PC-3 (cell line): ENCODE data around the gene USP22. TPM values are rescaled to one million over a fixed set of nuclear protein-coding genes. Genes with fewer than 3 reads are reported as not detected.

Experiments used
- ATAC-seq: fragments of 200-7000 bp; cut with Tn5 transposase; 2 replicates; pipeline ENCODE4 v1.9.1; 2020; ENCODE audit warnings: mild to moderate bottlenecking, moderate library complexity
- BruUV-seq: library from RNA; stranded (reverse); fragments of 400-500 nt; replicated peaks from 2 replicates; lab custom pipeline; 2021; lab: Mats Ljungman, UMichigan
- CTCF ChIA-PET: fragments of 300-600 bp; sonication (Branson Sonifier 250); formaldehyde crosslinking; loops from one replicate; lab custom pipeline; 2022; ENCODE audit warnings: antibody characterized with exemption; lab: Charles Lee
- POLR2A ChIA-PET: fragments of 300-600 bp; sonication (Branson Sonifier 250); formaldehyde crosslinking; loops from one replicate; lab custom pipeline; 2022; ENCODE audit warnings: antibody characterized with exemption; ENCODE audit not compliant: unreplicated experiment; lab: Charles Lee
- DNase-seq: peaks from one replicate; pipeline ENCODE4 v3.0.0-alpha.2; 2015
- H2AFZ ChIP-seq: fragments of 300-600 bp; sonication (generic); 2 replicates; pipeline ENCODE4 v1.6.0; 2016; ENCODE audit warnings: antibody characterized with exemption, low read length
- H3F3A ChIP-seq: fragments of 300-600 bp; sonication (generic); one replicate; pipeline ENCODE4 v1.6.0; 2017; ENCODE audit warnings: antibody characterized with exemption, low read length, control low read depth, mild to moderate bottlenecking; ENCODE audit not compliant: unreplicated experiment
- H3K27ac ChIP-seq: fragments of 300-600 bp; sonication (generic); 2 replicates; pipeline ENCODE4 v1.5.1; 2016; ENCODE audit warnings: mild to moderate bottlenecking, low read length
- H3K27me3 ChIP-seq: fragments of 300-600 bp; sonication (generic); 2 replicates; pipeline ENCODE4 v1.6.1; 2016; ENCODE audit warnings: low read length, mixed read lengths
- H3K36me3 ChIP-seq: fragments of 300-600 bp; sonication (generic); 2 replicates; pipeline ENCODE4 v1.6.1; 2016; ENCODE audit warnings: low read depth, mixed run types, low read length, mixed read lengths
- H3K4me1 ChIP-seq: fragments of 300-600 bp; sonication (generic); 2 replicates; pipeline ENCODE4 v1.5.1; 2016; ENCODE audit warnings: low read length; ENCODE audit not compliant: insufficient read depth
- H3K4me2 ChIP-seq: fragments of 300-600 bp; sonication (generic); 2 replicates; pipeline ENCODE4 v1.6.0; 2016; ENCODE audit warnings: low read length
- H3K4me3 ChIP-seq: fragments of 300-600 bp; sonication (generic); 2 replicates; pipeline ENCODE4 v1.5.1; 2016; ENCODE audit warnings: mild to moderate bottlenecking, low read length, mixed read lengths
- H3K79me2 ChIP-seq: fragments of 300-600 bp; sonication (generic); 2 replicates; pipeline ENCODE4 v1.6.1; 2017; ENCODE audit warnings: low read length, mixed read lengths
- H3K9ac ChIP-seq: fragments of 300-600 bp; sonication (generic); 2 replicates; pipeline ENCODE4 v1.6.0; 2016; ENCODE audit warnings: mild to moderate bottlenecking, low read length
- H3K9me2 ChIP-seq: fragments of 300-600 bp; sonication (generic); replicated peaks from 2 replicates; pipeline ENCODE4 v1.6.1; 2016; ENCODE audit warnings: mixed run types, low read length, mixed read lengths
- H3K9me3 ChIP-seq: fragments of 300-600 bp; sonication (generic); 2 replicates; pipeline ENCODE4 v1.6.1; 2016; ENCODE audit warnings: low read length, mixed read lengths
- H4K20me1 ChIP-seq: fragments of 300-600 bp; sonication (generic); 2 replicates; pipeline ENCODE4 v1.6.1; 2016; ENCODE audit warnings: low read length, mixed read lengths
- CTCF ChIP-seq: fragments of 300-600 bp; sonication (generic); conservative IDR thresholded peaks from 2 replicates; pipeline ENCODE4 v1.5.1; 2017; ENCODE audit warnings: antibody characterized with exemption, low read depth, mild to moderate bottlenecking, low read length
- EZH2 ChIP-seq: fragments of 300-600 bp; sonication (generic); IDR thresholded peaks from one replicate; pipeline ENCODE4 v1.6.1; 2017; ENCODE audit warnings: antibody characterized with exemption, mild to moderate bottlenecking, low read length; ENCODE audit not compliant: unreplicated experiment
- EZH2phosphoT487 ChIP-seq: fragments of 300-600 bp; sonication (generic); IDR thresholded peaks from 2 replicates; pipeline ENCODE4 v1.6.1; 2018; ENCODE audit warnings: mild to moderate bottlenecking, antibody characterized with exemption, low read length, borderline replicate concordance
- intact Hi-C: fragments of 100-400 bp; cut with micrococcal nuclease; formaldehyde crosslinking; loops from 2 replicates; pipeline ENCODE4 v1.9.0; 2023
- total RNA-seq: library from RNA; depleted of rRNA; stranded (reverse); fragments of >200 nt; gene quantifications from 2 replicates; pipeline ENCODE4 v1.2.3, GENCODE V29; 2014

Gene USP22
- total RNA-seq, 1 experiment from 2014 or later, result 188 TPM

GRCh38 chr17:20961586-20961985 lies 81.2 kb downstream of the USP22 start:
- Histone ChIP-seq H3K4me3 (no peak overlapping the region), H3K4me2 (no peak overlapping the region), H3K4me1 (no peaks in the 10 kb centered on the region), H3K9ac (no peak overlapping the region), H3K36me3 (no peaks in the 10 kb centered on the region), H3K9me2 (no peaks in the 10 kb centered on the region), H3K27me3 (peaks cover 16% of the 10 kb centered on the region), H3K27ac (no peak overlapping the region), H3F3A (no peaks in the 10 kb centered on the region), H2AFZ (no peak overlapping the region), H4K20me1 (no peaks in the 10 kb centered on the region), H3K9me3 (no peaks in the 10 kb centered on the region), H3K79me2 (no peaks in the 10 kb centered on the region)
- TF ChIP-seq CTCF, result no peak
- no peak for TF ChIP-seq EZH2phosphoT487
- no peak for TF ChIP-seq EZH2
- no peak for ATAC-seq
- DNase-seq, result no peak
- ChIA-PET CTCF (no interaction called here), POLR2A (no interaction called here)
- no TSS peak for BruUV-seq
- intact Hi-C loops, result no loop called here

GRCh38 chr17:20960871-20961270 lies 81.9 kb downstream of the USP22 start:
- Histone ChIP-seq H3K27ac (no peak overlapping the region), H3K9me3 (no peaks in the 10 kb centered on the region), H3K9me2 (no peaks in the 10 kb centered on the region), H4K20me1 (no peaks in the 10 kb centered on the region), H3K36me3 (no peaks in the 10 kb centered on the region), H2AFZ (no peak overlapping the region), H3K9ac (no peak overlapping the region), H3K4me2 (no peak overlapping the region), H3K4me1 (peaks cover 3% of the 10 kb centered on the region; the same call in 1 of the 2 replicates), H3K79me2 (no peaks in the 10 kb centered on the region), H3K27me3 (peaks cover 16% of the 10 kb centered on the region), H3F3A (no peaks in the 10 kb centered on the region), H3K4me3 (no peak overlapping the region)
- ATAC-seq (no peak), DNase-seq (no peak)
- intact Hi-C loops, result no loop called here
- no peak for TF ChIP-seq CTCF
- TF ChIP-seq EZH2phosphoT487, result no peak
- no TSS peak for BruUV-seq
- ChIA-PET CTCF (no interaction called here), POLR2A (no interaction called here)

DNA sequence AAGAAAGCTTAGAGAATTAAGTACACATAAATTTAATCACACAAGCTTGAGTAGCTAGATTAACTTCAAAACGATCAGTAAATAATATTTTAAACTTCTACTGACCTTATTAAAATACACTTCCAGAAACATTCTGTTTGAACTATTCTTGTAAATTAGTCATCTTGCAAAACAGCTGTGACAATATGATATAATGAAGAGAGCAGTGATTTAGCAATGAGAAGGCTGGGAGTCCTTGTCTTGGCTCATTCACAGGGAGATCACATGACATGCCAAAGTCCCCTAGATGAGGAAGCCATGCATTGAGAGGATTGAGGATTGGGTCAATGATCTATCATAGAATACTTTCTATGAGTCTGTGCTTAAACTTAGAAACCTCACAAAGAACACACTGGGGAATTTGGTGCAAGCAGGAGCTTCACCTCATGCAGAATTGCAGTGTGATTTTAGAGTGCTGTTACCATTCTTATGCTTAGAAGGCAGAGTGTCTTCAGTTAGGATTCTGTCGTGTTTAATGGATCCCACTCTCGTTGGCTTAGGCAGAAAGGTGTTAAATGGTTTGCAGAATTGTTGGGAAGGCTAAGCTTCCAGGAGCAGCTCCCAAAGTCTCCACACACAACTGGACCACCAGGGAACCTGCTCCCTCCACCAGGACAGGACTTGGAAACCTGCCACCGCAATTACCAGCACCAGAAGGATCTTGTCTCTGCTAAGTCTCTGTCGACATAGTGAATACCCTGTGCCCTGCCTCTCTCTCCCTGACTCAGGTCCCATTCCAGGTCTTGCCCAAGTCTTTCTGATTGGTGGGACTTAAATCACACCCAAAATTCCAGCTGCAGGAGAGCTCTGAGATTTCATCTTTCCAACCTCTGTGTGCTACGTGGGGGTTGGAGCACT lies 87.1 kb downstream of the USP22 start:
- Histone ChIP-seq H3K9ac (no peak overlapping the region), H4K20me1 (no peaks in the 10 kb centered on the region), H3K4me3 (no peak overlapping the region), H2AFZ (no peak overlapping the region), H3K4me1 (peaks cover 32% of the 10 kb centered on the region), H3K36me3 (no peaks in the 10 kb centered on the region), H3F3A (no peaks in the 10 kb centered on the region), H3K27me3 (no peaks in the 10 kb centered on the region), H3K4me2 (peak overlapping the region; percentile 61), H3K27ac (peak overlapping the region; percentile 59), H3K9me2 (no peaks in the 10 kb centered on the region), H3K9me3 (no peaks in the 10 kb centered on the region), H3K79me2 (no peaks in the 10 kb centered on the region)
- CTCF ChIA-PET, result no interaction called here
- BruUV-seq, result no TSS peak
- TF ChIP-seq CTCF (no peak), EZH2 (no peak), EZH2phosphoT487 (no peak)
- ATAC-seq (peak; percentile 70), DNase-seq (peak; percentile 76)
- POLR2A ChIA-PET, result interaction anchor here (0.6 kb wide), 1 partner anchor 88 kb away, joined by 3 read pairs; no protein-coding TSS in a partner anchor
- intact Hi-C loops, result no loop called here
